Lung (tissue), 12 donors: ENCODE results near the gene TRIM54. TPM values are rescaled to one million over a fixed set of nuclear protein-coding genes. Genes with fewer than 3 reads are reported as not detected.

Experiments used
- ATAC-seq: fragments of 200-7000 bp; cut with Tn5 transposase; one replicate; pipeline ENCODE4 v1.9.1; 2020; ENCODE audit warnings: moderate number of reproducible peaks; ENCODE audit not compliant: insufficient read depth, low FRiP score
- DNase-seq, 3 donors: peaks; one replicate each; pipeline ENCODE4 v3.0.0-alpha.2; 2013 to 2017
- H3K27ac ChIP-seq, 2 donors: one replicate each; pipeline ENCODE4 v1.5.1; 2013; ENCODE audit warnings: mild to moderate bottlenecking in 2 of 2, moderate library complexity in 2 of 2, control low read depth in 1 of 2, inconsistent platforms in 1 of 2, low read depth in 1 of 2, low read length in 1 of 2
- H3K27me3 ChIP-seq, 3 donors: one replicate each; pipeline ENCODE4 v1.5.1; 2013; ENCODE audit warnings: low read length in 2 of 3; ENCODE audit not compliant: control insufficient read depth in 3 of 3, insufficient read depth in 3 of 3
- H3K36me3 ChIP-seq, 4 donors: one replicate each; pipeline ENCODE4 v1.5.1; 2013; ENCODE audit warnings: low read length in 4 of 4, mild to moderate bottlenecking in 1 of 4, moderate library complexity in 1 of 4; ENCODE audit not compliant: control insufficient read depth in 4 of 4, insufficient read depth in 4 of 4
- H3K4me1 ChIP-seq, 5 donors: one replicate each; pipeline ENCODE4 v1.5.1; 2013; ENCODE audit warnings: low read length in 5 of 5, mild to moderate bottlenecking in 2 of 5, moderate library complexity in 1 of 5; ENCODE audit not compliant: control insufficient read depth in 5 of 5, insufficient read depth in 5 of 5
- H3K4me3 ChIP-seq: one replicate; pipeline ENCODE4 v1.5.1; 2013; ENCODE audit warnings: mild to moderate bottlenecking, control low read depth, moderate library complexity
- H3K9ac ChIP-seq, 2 donors: one replicate each; pipeline ENCODE4 v1.5.1; 2013; ENCODE audit warnings: low read length in 2 of 2, control low read depth in 1 of 2; ENCODE audit not compliant: insufficient read depth in 1 of 2
- H3K9me3 ChIP-seq, 4 donors: one replicate each; pipeline ENCODE4 v1.5.1; 2013; ENCODE audit warnings: low read length in 3 of 4, mild to moderate bottlenecking in 1 of 4, moderate library complexity in 1 of 4; ENCODE audit not compliant: control insufficient read depth in 4 of 4, insufficient read depth in 3 of 4
- CTCF ChIP-seq: IDR thresholded peaks from 2 replicates; pipeline ENCODE4 v1.5.1; 2012; ENCODE audit warnings: mild to moderate bottlenecking; ENCODE audit errors: control extremely low read depth, extremely low read depth
- WGBS, 2 donors: extraction: QIAGEN DNeasy Blood & Tissue Kit; methylation state at CpG; one replicate each; pipeline ENCODE4 v1.1.7; 2013; 5-methylcytosine and 5-hydroxymethylcytosine counted together
- polyA plus RNA-seq, 2 donors: library from polyadenylated mRNA; stranded (reverse); fragments of 200-250 nt; gene quantifications; one replicate each; pipeline ENCODE4 v1.2.1, GENCODE V29; 2013
- total RNA-seq, 2 donors: library from RNA; depleted of rRNA in 1 of 2; stranded (reverse); fragments of >200 nt in 1 of 2; gene quantifications; one replicate each; pipeline ENCODE4 v1.2.1, GENCODE V29; 2014 to 2021
- donor health status: control.
- donor health status: control.
- donor health status: Bipolar disorder and iron deficiency.
- donor health status: healthy.
- donor health status: DM: yes; HTN: yes; CAD: no.

The TRIM54 gene
- total and polyA plus RNA-seq, 4 donors: 0.09 to 0.48 (median 0.13) TPM

- no peak for DNase-seq
- no peak for ATAC-seq
- no peak overlapping the region for H3K4me3 ChIP-seq
Observed at GRCh38 chr2:27306573-27307286, 24.5 kb downstream of the TRIM54 start.

GRCh38 chr2:27307287-27307544 is 25.0 kb downstream of the TRIM54 start:
- Histone ChIP-seq H3K9me3 (peaks cover 0 to 11% (median 0%) of the 10 kb centered on the region in 4 donors), H3K36me3 (peaks cover 0 to 16% (median 9%) of the 10 kb centered on the region in 4 donors), H3K9ac (no peak overlapping the region), H3K4me1 (peaks cover 0 to 20% (median 0%) of the 10 kb centered on the region in 5 donors), H3K27me3 (peaks cover 0 to 44% (median 34%) of the 10 kb centered on the region in 3 donors), H3K4me3 (no peak overlapping the region), H3K27ac (no peak overlapping the region)
- DNase-seq: no peak
- no peak for ATAC-seq
- WGBS, 2 donors: 10% methylated on average over 14 of the region's 14 CpGs
- TF ChIP-seq CTCF: no peak

More at GRCh38 chr2:27306573-27307286, 24.5 kb downstream of the TRIM54 start:
- H3K4me1 ChIP-seq: peaks cover 0 to 20% (median 0%) of the 10 kb centered on the region in 5 donors
- no peak overlapping the region for H3K9ac ChIP-seq
- WGBS, 2 donors: 2 to 4% methylated on average over 48 to 51 of the region's 51 CpGs
- TF ChIP-seq CTCF: no peak
- peaks cover 0 to 14% (median 8%) of the 10 kb centered on the region in 4 donors for H3K36me3 ChIP-seq
- H3K9me3 ChIP-seq: peaks cover 0 to 11% (median 0%) of the 10 kb centered on the region in 4 donors
- peaks cover 0 to 44% (median 34%) of the 10 kb centered on the region in 3 donors for H3K27me3 ChIP-seq
- H3K27ac ChIP-seq: no peak overlapping the region

- Histone ChIP-seq H3K4me3 (no peak overlapping the region), H3K9ac (no peak overlapping the region), H3K27me3 (peaks cover 0 to 44% (median 34%) of the 10 kb centered on the region in 3 donors), H3K36me3 (peaks cover 0 to 17% (median 9%) of the 10 kb centered on the region in 4 donors), H3K27ac (no peak overlapping the region), H3K4me1 (peaks cover 0 to 20% (median 0%) of the 10 kb centered on the region in 5 donors), H3K9me3 (peaks cover 0 to 11% (median 0%) of the 10 kb centered on the region in 4 donors)
- TF ChIP-seq CTCF: no peak
- DNase-seq (no peak), ATAC-seq (no peak)
- 19 to 25% methylated on average over 67 to 75 of the region's 75 CpGs for WGBS, 2 donors
Observed at GRCh38 chr2:27307545-27308358, 25.5 kb downstream of the TRIM54 start.
